Stimulated activated CD4-positive, alpha-beta T cell treated with anti-CD3 and anti-CD28 coated beads, Interleukin-1b, Interleukin-23, amount 100 ng/mL, for 1 hour (primary cell): ENCODE measurements around the gene SBF2.
"Not testable (repeated sequence)": the region's sequence is repeated elsewhere in the genome, so short reads cannot be mapped to it uniquely, and the experiment has no call there.

Source experiments
- DNase-seq, 2 donors: peaks; one replicate each; pipeline ENCODE4 v3.0.0-alpha.2; 2020; ENCODE audit warnings: low read depth in 2 of 2

SBF2 gene

DNA sequence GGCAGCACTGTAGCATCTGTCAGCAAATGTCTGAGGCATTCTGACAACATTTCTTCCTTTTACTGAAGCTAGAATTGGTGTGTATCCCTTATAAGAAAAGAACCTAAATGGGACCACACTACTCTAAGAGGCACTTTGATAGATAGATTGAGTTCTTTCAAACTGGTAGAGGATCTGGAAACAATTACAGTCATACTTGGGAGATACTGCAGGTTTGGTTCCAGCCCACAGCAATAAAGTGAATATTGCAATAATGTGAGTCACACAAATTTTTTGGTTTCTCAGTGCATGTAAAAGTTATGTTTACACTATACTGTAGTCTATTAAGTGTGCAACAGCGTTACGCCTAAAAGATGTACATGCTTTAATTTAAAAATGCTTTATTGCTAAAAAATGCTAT lies 96.9 kb downstream of the SBF2 start:
- DNase-seq = no peak

DNA sequence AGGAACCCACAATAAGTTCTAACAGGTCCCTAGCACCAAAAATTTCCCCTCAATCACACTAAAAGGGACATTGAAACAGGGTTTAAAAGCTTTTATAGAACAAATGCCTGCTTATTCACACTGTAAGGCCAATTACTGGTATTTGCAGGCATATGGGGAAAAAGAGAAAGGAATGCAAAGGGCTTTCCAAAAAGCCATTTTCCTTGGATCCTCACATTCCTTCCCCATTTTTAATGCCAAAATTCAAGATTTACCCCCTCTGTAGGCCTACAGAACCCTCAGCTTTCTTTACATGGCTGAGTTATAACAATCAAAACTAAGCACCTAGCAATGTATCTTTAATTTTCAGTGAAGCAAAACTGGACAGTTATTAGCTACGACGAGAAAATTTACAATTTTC lies 102.0 kb downstream of the SBF2 start:
- no peak for DNase-seq

DNA sequence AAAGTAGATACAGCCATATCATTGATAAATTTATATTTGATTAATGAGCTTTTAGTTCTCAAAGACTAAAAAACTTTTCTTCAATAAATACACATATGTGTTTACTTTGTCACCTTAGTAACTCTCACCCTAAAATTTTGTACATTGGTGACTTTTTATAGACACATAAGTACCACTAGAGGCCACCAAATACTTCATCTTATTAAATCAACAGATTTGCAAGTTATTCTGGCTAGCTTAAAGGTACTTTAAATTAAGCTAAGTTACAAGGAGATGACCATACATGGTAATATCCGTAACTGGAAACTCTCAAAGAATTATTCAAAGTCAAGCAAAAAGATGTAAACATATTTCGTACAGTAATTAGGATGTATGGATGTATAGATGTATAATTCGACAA lies 112.2 kb downstream of the SBF2 start:
- DNase-seq = no peak

DNA sequence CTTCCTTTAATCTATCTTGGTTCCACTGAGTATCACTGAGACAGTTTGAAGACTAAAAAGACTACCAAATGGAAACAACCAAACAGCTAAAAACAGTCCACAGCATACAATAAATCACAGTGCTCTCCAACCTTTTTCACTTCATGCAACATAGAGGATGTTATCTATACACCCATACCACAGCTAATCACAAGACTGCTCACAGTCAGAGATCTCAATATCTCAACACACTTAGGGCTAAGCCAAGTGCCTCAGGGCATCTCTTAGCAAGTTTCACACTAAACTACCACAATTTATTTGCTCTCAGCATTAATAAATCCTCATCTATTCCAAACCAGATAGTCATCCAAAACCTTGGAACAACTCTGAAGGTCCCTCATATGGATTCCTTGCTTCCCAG lies 129.4 kb downstream of the SBF2 start:
- DNase-seq = no peak

DNA sequence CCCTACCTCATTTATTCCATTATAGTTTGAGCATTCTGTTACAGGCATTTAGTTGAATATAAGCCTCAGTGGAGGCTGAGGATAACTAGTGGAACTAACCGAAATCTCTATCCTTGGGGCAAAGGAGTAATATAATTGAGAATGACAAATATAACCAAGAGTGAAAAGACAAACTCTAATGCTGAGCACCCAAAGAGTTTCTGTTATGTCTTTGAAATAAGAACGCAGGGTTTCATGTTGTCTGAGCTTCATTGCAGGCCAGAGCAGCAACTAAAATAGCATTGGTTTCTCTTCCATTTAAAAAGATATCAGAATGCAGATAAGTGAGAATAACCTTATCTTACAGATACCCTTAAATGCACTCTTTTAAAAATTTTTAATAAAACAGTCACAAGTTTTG lies 131.8 kb downstream of the SBF2 start:
- no peak for DNase-seq

DNA sequence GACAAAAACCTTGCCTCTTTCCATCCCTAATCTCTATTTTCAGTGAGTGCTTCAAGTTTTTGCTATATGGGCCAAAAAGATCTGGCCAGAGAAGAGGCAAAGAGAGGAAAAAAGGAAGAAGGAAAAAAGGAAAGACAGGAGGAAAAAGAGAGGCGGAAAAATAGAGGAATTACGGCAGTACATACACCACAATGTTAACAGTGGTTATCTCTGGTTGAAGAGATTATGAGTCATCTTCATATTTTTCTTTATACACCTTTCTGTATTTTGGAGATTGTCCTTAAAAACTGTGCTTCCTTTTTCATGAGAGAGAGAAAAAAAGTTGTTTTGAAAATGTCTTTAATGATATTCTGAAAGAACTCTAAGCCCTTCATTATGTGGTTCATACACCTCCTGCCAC lies 133.7 kb downstream of the SBF2 start:
- no peak for DNase-seq

DNA sequence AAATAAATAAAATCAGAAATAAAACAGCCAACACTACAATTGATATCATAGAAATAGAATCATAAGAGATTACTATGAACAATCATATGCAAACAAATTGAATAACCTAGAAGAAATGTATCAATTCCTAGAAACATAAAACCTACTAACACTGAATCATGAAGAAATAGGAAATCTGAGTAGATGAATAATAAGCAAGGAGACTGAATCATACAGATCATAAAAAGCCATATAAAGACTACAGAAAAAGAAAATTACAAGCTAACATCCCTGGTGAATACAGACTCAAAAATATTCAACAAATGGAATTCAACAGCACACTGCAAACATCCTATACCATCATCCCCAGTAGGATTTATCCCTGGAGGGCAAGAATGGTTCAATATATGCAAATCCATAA lies 135.6 kb downstream of the SBF2 start:
- no peak for DNase-seq

DNA sequence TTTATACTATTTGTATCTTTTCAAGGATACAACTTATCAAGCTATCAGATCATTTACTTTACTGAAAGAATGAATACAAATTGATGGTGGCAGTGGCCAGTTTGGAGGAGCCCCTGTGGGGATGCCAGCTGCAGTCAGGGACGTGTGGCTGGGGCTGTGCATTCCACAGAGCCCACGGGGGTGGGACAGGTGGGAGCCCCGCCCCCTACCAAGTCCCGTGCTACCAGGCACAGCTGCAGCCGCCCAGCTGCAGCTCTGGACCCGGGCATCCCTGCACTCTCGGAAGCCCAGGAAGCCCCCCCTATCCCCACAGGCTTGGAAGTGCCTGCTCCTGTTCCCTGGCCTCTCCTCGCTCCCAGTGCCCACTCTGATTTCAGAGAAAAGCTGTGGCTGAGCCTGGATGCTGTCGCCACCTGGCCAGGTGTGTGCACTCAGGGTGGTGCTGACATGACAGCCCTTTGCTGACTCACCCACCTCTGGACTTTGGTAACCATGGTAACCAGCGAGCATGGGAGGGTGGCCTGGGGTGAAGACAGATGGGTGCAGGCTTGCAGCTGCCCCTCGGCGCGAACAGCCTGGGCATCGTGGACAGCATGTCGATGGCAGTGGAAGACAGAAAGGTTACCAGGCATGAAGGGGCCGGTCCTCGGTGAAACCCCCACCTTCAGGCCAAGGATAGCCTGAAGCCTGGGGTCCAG lies 138.1 kb downstream of the SBF2 start:
- DNase-seq = no peak

DNA sequence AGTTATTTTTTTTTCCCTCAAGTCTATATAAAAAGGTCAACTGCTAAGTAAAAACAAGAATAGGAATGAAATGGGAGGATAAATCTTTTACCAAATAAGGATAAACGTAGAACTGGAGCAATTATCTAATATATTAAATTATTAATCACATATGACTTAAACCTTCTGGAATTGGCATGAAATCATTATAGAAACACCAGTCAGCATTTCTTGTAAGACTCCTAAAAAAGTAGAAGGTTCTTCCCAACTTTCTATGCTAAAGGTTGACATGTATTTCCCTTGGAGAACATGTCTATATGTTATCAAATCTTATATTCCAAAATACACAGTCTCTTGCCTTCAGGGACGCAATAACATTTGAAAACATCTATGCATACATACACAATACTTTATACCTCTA lies 143.2 kb downstream of the SBF2 start:
- DNase-seq = no peak

DNA sequence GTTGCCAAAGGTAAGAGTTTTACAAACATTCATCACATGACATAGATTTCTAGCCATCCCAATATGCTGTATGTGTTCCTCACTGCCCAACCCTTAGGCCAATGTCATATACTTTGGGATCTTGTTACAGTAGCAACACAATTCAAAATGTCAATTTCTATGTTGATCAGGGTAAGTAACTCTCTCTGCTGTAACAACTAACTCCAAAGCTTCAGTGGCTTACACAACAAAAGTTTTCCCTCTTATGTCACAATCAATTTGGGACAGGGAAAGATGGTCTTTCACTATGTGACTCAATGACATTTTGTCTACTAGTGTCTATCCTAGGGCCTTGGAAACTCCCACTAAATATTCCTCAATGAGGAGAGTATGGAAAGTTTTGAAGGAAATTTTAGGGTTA lies 144.5 kb downstream of the SBF2 start:
- DNase-seq = no peak

DNA sequence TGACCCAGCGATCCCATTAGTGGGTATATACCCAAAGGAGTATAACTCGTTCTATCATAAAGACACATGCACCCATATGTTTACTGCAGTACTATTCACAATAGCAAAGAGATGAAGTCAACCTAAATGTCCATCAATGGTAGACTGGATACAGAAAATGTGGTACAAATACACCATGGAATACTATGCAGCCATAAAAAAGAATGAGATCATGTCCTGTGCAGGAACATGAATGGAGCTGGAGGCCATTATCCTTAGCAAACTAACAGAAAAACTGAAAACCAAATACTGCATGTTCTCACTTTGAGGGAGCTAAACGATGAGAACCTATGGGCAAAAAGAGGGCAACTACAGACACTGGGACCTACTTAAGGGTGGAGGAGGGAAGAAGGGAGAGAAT lies 146.8 kb downstream of the SBF2 start:
- no peak for DNase-seq

DNA sequence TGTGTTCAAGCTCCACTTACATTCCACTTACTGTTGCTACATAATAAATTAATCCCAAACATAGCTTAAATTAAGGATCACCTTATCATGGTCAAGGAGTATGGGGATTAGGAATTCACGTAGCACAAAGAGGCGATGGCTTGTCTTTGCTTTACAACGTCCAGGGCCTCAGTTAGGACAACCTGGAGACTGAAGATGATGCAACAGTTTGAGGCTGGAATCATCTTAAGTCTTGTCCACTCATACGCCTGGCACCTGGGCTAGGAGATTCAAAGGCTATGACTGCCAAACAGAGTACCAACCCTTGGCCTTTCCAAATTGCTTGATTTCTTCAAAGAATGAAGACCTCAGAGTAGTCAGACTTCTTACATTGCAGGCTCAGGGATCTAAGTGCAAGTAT lies 149.1 kb downstream of the SBF2 start:
- DNase-seq = no peak

DNA sequence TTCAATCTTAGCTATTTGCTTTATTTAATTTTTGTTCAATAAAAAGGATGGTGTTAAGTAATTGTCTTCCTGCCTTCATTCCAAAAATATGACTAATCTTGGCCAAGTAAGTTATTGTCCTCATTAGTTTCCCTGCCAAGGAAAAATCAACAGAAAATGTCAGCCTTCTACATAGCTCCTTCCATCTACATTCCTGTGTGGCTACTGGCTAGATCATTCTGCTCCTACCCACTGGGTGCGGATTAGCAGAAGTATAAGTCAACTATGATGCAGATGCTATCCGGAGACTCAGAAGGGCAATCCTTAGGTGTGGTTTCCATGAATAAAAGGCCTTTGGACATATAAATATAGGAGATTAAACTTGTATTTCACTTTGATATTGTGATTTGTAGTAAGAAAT lies 154.4 kb downstream of the SBF2 start:
- DNase-seq = no peak

DNA sequence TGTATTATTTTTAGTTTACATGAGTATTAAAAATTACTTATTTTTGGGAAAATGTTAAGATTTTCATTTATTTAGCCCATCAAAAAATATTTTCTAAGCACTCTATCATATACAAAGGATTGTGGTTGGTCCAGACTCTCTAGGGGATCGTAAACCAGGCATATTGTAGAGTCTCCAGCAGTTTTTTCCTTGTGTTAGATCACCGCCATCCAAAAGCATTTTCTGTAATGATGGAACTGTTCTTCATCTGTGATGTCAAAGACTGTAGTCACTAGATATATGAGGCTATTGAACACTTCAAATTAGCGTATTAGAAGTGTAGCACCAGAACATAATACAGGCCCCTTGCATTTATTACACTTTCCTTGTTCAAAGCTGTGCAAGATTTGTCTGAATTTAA lies 154.9 kb downstream of the SBF2 start:
- no peak for DNase-seq

DNA sequence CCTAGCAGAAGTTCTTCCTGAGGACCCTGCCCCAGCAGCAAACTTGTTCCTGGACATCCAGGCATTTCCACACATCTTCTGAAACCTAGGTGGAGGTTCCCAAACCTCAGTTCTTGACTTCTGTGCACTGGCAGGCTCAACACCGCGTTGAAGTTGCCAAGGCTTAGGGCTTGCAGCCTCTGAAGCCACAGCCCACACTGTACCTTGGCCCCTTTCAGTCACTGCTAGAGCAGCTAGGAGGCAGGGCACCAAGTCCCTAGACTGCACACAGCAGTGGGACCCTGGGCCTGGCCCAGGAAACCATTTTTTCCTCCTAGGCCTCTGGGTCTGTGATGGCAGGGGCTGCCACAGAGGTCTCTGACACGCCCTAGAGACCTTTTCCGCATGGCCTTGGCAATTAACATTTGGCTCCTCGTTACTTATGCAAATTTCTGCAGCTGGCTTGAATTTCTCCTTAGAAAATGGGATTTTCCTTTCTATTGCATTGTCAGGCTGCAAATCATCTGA lies 159.0 kb downstream of the SBF2 start:
- DNase-seq = no peak

DNA sequence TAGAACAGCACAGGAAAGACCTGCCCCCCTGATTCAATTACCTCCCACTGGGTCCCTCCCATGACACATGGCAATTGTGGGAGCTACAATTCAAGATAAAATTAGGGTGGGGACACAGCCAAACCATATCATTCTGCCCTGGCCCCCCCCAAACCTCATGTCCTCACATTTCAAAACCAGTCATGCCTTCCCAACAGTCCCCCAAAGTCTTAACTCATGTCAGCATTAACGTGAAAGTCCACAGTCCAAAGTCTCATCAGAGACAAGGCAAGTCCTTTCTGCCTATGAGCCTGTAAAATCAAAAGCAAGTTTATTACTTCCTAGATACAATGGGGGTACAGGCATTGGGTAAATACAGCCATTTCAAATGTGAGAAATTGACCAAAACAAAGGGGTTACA lies 159.8 kb downstream of the SBF2 start:
- DNase-seq = not testable (repeated sequence)

DNA sequence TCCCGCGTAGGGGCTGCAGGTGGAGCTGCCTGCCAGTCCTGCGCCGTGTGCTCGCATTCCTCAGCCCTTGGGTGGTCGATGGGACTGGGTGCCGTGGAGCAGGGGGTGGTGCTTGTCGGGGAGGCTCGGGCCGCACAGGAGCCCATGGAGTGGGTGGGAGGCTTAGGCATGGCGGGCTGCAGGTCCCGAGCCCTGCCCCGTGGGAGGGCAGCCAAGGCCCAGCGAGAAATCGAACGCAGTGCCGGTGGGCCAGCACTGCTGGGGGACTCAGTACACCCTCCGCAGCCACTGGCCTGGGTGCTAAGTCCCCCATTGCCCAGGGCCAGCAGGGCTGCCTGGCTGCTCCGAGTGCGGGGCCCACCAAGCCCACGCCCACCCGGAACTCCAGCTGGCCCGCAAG lies 160.8 kb downstream of the SBF2 start:
- DNase-seq = not testable (repeated sequence)

DNA sequence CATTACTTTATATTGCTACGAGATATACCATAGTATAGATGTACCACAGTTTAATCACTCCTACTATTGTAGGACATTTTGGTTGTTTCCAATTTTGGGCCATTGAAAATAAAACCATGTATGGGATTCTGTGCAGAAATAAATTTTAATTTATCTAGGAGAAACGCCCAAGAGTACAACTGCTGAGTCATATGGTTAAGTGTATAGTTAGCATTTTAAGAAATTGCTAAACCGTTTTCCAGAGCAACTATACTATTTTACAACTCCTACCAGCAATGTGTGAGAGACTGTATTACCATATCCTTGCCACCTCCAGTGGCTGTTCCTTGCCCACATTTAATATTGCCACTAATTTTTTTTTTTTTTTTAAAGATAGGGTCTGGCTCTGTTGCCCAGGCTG lies 163.1 kb downstream of the SBF2 start:
- DNase-seq = no peak

DNA sequence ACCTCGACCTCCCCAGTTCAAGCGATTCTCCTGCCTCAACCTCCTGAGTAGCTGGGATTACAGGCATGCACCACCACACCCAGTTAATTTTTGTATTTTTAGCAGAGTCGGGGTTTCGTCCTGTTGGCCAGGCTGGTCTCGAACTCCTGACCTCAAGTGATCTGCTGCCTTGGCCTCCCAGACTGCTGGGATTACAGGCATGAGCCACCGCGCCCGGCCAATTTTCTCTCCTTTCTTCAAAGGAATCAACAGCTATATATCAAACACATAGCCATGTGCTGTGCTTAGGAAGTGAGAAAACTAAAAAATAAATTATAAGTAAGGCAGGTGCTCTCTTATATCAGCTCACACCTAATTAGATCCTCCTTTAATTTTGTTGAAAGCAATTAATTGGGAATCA lies 164.8 kb downstream of the SBF2 start:
- not testable (repeated sequence) for DNase-seq

DNA sequence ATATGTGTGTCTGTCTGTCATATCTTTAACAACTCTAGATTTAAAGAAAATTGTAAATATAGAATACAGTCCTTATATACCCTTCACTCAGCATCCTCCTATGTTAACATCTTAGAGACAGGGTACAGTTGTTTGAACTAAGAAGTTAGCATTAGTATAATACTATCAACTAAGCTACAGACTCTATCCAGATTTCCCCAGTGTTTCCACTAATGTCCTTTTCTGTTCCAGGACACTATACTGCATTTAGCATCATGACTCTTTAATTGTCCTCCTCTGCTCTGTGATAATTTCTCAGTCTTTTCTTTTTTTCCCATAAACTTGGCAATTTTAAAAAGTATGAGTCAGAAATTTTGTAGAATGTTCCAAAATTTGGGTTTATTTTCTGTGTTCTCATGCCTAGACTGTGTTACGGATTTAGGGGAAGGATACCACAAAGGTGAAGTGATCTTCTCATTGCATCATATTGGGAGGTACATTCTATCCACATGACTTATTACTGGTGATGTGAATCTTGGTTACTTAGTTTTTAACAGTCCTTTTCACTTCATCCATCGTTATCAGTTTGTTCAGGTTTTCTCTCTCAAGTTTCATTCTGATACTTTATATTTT lies 168.4 kb downstream of the SBF2 start:
- DNase-seq = no peak

DNA sequence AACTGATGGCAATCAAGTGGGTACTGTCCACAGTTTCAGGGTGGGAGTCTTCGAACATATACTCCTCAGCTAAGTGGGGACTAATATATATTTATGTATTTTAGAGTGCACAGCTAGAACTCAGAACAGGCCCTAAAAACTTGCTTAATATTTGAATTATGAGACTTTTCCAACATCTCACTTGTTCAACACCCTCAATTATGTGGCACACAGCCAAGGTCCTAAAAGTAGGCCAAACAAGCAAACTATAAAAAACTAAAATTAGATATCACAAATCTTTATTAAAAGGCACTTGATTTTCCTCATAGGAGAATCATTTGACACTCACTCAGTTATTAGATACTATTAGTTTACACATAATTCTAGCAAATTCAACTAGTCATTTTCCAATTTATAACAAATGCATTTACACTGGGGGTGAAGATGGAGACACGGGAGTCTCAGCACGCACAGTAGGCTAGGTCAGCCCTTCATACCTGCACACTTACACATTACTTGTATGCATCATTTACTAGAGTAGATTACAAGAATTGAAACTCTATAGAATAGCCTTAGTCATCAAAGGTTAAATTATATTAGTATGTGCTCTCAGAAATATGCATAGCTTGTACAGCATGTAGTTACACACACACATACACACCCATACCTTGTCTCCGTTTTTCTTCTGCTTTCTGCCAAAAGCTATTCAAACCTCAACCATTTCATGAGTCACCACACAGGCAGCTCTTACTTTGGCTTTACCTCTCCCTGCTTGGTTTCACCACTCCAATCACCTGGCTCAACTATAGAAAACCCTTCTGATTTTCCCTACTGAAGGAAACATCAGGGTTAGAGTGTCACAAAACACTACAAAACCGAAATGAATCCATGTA lies 171.5 kb downstream of the SBF2 start:
- no peak for DNase-seq

DNA sequence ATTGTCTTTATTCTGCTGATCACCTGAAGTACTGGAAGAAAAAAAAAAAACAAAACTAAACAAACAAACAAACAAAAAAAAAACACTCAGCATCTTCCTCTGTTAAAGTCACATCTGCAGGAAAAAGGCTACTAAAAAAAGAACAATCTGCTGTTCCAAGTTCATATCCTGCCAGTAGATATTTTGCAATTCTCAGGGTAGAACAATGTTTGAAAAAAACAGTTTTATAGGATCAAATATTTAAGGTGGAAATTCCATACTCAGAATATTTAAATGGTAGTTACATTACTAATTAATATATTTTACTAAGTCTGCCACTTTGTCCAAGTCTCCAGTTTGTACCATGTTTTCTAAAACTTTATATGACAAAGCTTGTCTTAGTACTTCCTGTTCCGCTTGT lies 175.2 kb downstream of the SBF2 start:
- no peak for DNase-seq
